Gastroesophageal sphincter (tissue), 3 donors: ENCODE results near the gene NTRK1.

Experiments
- POLR2A ChIP-seq, 2 donors: fragments of 450-650 bp; IDR thresholded peaks; one replicate each; pipeline ENCODE4 v1.6.1; 2017; ENCODE audit warnings: antibody characterized with exemption in 2 of 2, mild to moderate bottlenecking in 2 of 2, moderate library complexity in 1 of 2
- TF ChIP-seq, protein P1 (sequence below), 4 experiments: fragments of 200-600 bp in 2 of 4; fragments of 450-650 bp in 2 of 4; sonication (generic) in 1 of 4; IDR thresholded peaks; one replicate each; pipeline ENCODE4 v1.5.1; 2017 to 2019; ENCODE audit warnings: antibody characterized with exemption in 4 of 4, mild to moderate bottlenecking in 2 of 4, moderate library complexity in 2 of 4

DNA sequence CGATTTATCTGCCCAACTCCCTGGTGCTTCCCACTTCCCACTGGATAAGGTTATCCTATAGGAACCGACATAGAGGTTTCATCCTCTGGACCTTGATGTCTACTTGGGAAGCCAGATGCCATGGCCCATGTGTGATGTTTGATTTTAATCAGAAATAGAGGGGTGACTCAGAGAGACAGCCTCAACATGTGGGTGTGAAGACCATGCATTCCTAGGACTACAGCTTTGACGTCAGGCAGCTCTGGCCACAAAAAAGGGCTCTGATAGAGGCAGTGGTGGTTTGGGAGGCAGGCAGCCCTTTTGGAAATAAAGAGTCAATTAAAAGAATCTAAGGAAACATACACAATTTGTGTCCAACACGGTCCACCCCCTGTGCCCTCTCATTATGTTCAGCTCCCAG lies 38.9 kb upstream of the NTRK1 start:
- no peak for TF ChIP-seq POLR2A (IDR thresholded peaks at IDR 0.05)
- TF ChIP-seq, protein P1, sequence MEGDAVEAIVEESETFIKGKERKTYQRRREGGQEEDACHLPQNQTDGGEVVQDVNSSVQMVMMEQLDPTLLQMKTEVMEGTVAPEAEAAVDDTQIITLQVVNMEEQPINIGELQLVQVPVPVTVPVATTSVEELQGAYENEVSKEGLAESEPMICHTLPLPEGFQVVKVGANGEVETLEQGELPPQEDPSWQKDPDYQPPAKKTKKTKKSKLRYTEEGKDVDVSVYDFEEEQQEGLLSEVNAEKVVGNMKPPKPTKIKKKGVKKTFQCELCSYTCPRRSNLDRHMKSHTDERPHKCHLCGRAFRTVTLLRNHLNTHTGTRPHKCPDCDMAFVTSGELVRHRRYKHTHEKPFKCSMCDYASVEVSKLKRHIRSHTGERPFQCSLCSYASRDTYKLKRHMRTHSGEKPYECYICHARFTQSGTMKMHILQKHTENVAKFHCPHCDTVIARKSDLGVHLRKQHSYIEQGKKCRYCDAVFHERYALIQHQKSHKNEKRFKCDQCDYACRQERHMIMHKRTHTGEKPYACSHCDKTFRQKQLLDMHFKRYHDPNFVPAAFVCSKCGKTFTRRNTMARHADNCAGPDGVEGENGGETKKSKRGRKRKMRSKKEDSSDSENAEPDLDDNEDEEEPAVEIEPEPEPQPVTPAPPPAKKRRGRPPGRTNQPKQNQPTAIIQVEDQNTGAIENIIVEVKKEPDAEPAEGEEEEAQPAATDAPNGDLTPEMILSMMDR (IDR thresholded peaks at IDR 0.05) = no peak
